ENCODE measurements around the gene TRERF1. TPM values are rescaled to one million over a fixed set of nuclear protein-coding genes. Genes with fewer than 3 reads are reported as not detected.

TRERF1 gene
- polyA plus RNA-seq, 1 donor (not counting 4 experiments of a cell fraction or from before 2014, with no cell fraction given): 4.8 TPM

DNA sequence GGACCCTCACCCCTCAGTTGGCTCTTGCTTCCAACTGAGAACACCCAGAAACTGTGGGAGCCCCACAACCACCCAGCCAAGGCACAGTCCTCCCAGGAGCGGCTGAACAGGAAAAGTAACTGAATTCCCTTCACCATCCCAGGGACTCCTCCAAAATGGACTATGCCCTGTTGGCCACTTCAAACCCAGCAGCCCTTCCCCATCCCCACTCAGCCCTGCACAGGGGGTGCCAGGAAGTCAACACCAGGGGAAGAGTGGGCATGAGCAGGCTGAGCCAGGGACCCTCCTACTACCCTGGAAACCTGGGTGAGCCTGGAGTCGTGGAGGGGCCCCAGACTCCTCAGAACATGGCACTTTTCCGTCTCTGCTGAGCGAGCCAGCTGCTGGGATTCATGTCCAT lies 267.3 kb downstream of the TRERF1 start:
- DNase-seq (ENCODE audit: low read depth, low spot score) (no peak), FAIRE-seq (no peak)
- Histone ChIP-seq H4K20me1 (ENCODE audit: control insufficient read depth, extremely low read depth, insufficient read depth, low read length) (no peaks in the 10 kb centered on the region), H3K9ac (ENCODE audit: control insufficient read depth, extremely low read depth, insufficient read depth, low read length) (no peak overlapping the region), H3K27me3 (ENCODE audit: control insufficient read depth, extremely low read depth, insufficient read depth, low read length) (no peaks in the 10 kb centered on the region), H3K4me1 (ENCODE audit: control insufficient read depth, extremely low read depth, insufficient read depth, low read length) (no peaks in the 10 kb centered on the region), H3K9me3 (ENCODE audit: control insufficient read depth, low read depth, low read length) (no peaks in the 10 kb centered on the region), H3K27ac (ENCODE audit: control insufficient read depth, insufficient read depth, low read length) (no peak overlapping the region), H3K36me3 (ENCODE audit: control insufficient read depth in 2 of 2, extremely low read depth in 1 of 2, insufficient read depth in 2 of 2, low read length in 2 of 2) (no peaks in the 10 kb centered on the region), H3K79me2 (ENCODE audit: control insufficient read depth, insufficient read depth, low read length) (no peaks in the 10 kb centered on the region), H3K4me3 (ENCODE audit: control insufficient read depth in 2 of 3, extremely low read depth in 1 of 3, insufficient read depth in 2 of 3, low read depth in 1 of 3, low read length in 3 of 3) (no peak overlapping the region), H3K4me2 (ENCODE audit: control insufficient read depth, extremely low read depth, insufficient read depth, low read depth, low read length) (no peak overlapping the region), H3K9me1 (ENCODE audit: control insufficient read depth, extremely low read depth, insufficient read depth, low read length) (no peaks in the 10 kb centered on the region), H2AFZ (ENCODE audit: control insufficient read depth, low read length) (no peak overlapping the region)
- TF ChIP-seq, protein P1, sequence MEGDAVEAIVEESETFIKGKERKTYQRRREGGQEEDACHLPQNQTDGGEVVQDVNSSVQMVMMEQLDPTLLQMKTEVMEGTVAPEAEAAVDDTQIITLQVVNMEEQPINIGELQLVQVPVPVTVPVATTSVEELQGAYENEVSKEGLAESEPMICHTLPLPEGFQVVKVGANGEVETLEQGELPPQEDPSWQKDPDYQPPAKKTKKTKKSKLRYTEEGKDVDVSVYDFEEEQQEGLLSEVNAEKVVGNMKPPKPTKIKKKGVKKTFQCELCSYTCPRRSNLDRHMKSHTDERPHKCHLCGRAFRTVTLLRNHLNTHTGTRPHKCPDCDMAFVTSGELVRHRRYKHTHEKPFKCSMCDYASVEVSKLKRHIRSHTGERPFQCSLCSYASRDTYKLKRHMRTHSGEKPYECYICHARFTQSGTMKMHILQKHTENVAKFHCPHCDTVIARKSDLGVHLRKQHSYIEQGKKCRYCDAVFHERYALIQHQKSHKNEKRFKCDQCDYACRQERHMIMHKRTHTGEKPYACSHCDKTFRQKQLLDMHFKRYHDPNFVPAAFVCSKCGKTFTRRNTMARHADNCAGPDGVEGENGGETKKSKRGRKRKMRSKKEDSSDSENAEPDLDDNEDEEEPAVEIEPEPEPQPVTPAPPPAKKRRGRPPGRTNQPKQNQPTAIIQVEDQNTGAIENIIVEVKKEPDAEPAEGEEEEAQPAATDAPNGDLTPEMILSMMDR (optimal IDR thresholded peaks at IDR 0.05 in 1 of 3, IDR thresholded peaks at IDR 0.05 in 1 of 3, conservative IDR thresholded peaks at IDR 0.05 in 1 of 3; ENCODE audit: extremely low read depth in 1 of 3, insufficient read depth in 2 of 3, low read length in 3 of 3): no peak
- dilution Hi-C loops (cut with MboI; ENCODE audit: extremely low pct_ligation_motif_present, low sequenced_read_pairs): no loop called here

DNA sequence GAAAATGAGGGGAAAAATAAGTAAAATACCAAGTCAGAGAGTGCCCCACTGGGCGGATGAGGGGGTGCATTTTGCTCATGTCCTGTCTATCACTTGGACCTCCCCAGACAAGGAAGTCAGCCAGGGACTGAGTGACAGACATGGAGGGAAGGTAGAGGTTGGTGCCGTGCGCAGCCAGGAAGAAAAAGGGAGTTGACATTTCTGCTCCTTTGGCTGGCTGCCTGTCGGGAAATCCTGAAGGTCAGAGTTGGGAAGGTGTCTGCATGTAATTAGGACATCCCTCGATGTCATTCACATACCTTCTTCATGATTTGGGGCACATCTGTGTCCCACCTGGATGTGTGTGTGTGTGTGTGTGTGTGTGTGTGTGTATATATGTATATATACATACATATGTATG lies 269.6 kb downstream of the TRERF1 start:
- Histone ChIP-seq H4K20me1 (ENCODE audit: control insufficient read depth, extremely low read depth, insufficient read depth, low read length) (no peaks in the 10 kb centered on the region), H3K27me3 (ENCODE audit: control insufficient read depth, extremely low read depth, insufficient read depth, low read length) (peaks cover 4% of the 10 kb centered on the region)

DNA sequence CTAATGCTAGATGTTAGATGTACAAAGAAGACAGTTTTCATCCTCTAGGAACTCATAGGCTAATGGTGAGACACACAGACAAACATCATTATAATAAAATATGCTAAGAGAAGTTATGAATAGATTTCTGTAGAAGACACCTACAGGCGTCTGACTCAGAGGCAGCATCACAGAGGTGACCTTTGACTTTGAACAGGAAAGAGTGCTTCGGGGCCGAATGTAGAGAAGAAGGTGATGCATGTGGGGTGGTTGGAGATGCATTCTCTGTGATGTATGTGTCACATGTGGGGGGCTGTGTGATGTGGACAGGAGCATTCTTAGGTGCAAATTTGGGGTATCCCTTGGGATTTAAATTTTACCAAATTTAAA lies 271.8 kb downstream of the TRERF1 start:
- dilution Hi-C loops (cut with MboI; ENCODE audit: extremely low pct_ligation_motif_present, low sequenced_read_pairs): no loop called here
- Histone ChIP-seq H2AFZ (ENCODE audit: control insufficient read depth, low read length) (no peak overlapping the region), H3K27me3 (ENCODE audit: control insufficient read depth, extremely low read depth, insufficient read depth, low read length) (peaks cover 4% of the 10 kb centered on the region), H3K4me1 (ENCODE audit: control insufficient read depth, extremely low read depth, insufficient read depth, low read length) (no peaks in the 10 kb centered on the region), H3K9me1 (ENCODE audit: control insufficient read depth, extremely low read depth, insufficient read depth, low read length) (no peaks in the 10 kb centered on the region), H3K36me3 (ENCODE audit: control insufficient read depth in 2 of 2, extremely low read depth in 1 of 2, insufficient read depth in 2 of 2, low read length in 2 of 2) (no peaks in the 10 kb centered on the region), H3K79me2 (ENCODE audit: control insufficient read depth, insufficient read depth, low read length) (no peaks in the 10 kb centered on the region), H3K4me2 (ENCODE audit: control insufficient read depth, extremely low read depth, insufficient read depth, low read depth, low read length) (no peak overlapping the region), H3K9ac (ENCODE audit: control insufficient read depth, extremely low read depth, insufficient read depth, low read length) (no peak overlapping the region), H3K9me3 (ENCODE audit: control insufficient read depth, low read depth, low read length) (no peaks in the 10 kb centered on the region), H4K20me1 (ENCODE audit: control insufficient read depth, extremely low read depth, insufficient read depth, low read length) (no peaks in the 10 kb centered on the region), H3K4me3 (ENCODE audit: control insufficient read depth in 2 of 3, extremely low read depth in 1 of 3, insufficient read depth in 2 of 3, low read depth in 1 of 3, low read length in 3 of 3) (no peak overlapping the region), H3K27ac (ENCODE audit: control insufficient read depth, insufficient read depth, low read length) (no peak overlapping the region)
- FAIRE-seq: no peak
- TF ChIP-seq, protein P1 (optimal IDR thresholded peaks at IDR 0.05 in 1 of 3, IDR thresholded peaks at IDR 0.05 in 1 of 3, conservative IDR thresholded peaks at IDR 0.05 in 1 of 3; ENCODE audit: extremely low read depth in 1 of 3, insufficient read depth in 2 of 3, low read length in 3 of 3): no peak
- TF ChIP-seq EZH2 (IDR thresholded peaks at IDR 0.05; ENCODE audit: low read length): no peak
- DNase-seq (ENCODE audit: low read depth, low spot score): no peak

More for the DNA sequence above, 269.6 kb downstream of the TRERF1 start:
- Histone ChIP-seq H3K27ac (ENCODE audit: control insufficient read depth, insufficient read depth, low read length) (no peak overlapping the region), H3K4me3 (ENCODE audit: control insufficient read depth in 2 of 3, extremely low read depth in 1 of 3, insufficient read depth in 2 of 3, low read depth in 1 of 3, low read length in 3 of 3) (no peak overlapping the region), H3K4me2 (ENCODE audit: control insufficient read depth, extremely low read depth, insufficient read depth, low read depth, low read length) (no peak overlapping the region), H3K9me1 (ENCODE audit: control insufficient read depth, extremely low read depth, insufficient read depth, low read length) (no peaks in the 10 kb centered on the region), H3K9me3 (ENCODE audit: control insufficient read depth, low read depth, low read length) (no peaks in the 10 kb centered on the region), H3K4me1 (ENCODE audit: control insufficient read depth, extremely low read depth, insufficient read depth, low read length) (no peaks in the 10 kb centered on the region), H3K9ac (ENCODE audit: control insufficient read depth, extremely low read depth, insufficient read depth, low read length) (no peak overlapping the region), H2AFZ (ENCODE audit: control insufficient read depth, low read length) (no peak overlapping the region), H3K79me2 (ENCODE audit: control insufficient read depth, insufficient read depth, low read length) (no peaks in the 10 kb centered on the region), H3K36me3 (ENCODE audit: control insufficient read depth in 2 of 2, extremely low read depth in 1 of 2, insufficient read depth in 2 of 2, low read length in 2 of 2) (no peaks in the 10 kb centered on the region)
- TF ChIP-seq EZH2 (IDR thresholded peaks at IDR 0.05; ENCODE audit: low read length): no peak
- FAIRE-seq: no peak
- no peak for DNase-seq (ENCODE audit: low read depth, low spot score)
- dilution Hi-C loops (cut with MboI; ENCODE audit: extremely low pct_ligation_motif_present, low sequenced_read_pairs): no loop called here

Data from keratinocyte (primary cell).